ENCODE results near the gene PRDM15.

Gene PRDM15

GRCh38 chr21:41837756-41838297, 41.3 kb downstream of the PRDM15 start:
- Histone ChIP-seq H3K9me3 (ENCODE audit: insufficient read depth, low read depth, low read length) (peaks cover 2% of the 10 kb centered on the region), H4K8ac (ENCODE audit: low read depth, low read length) (no peak overlapping the region), H4K12ac (ENCODE audit: low read depth, low read length) (no peak overlapping the region), H3K18ac (ENCODE audit: low read length) (no peak overlapping the region), H3K9ac (ENCODE audit: low read length) (no peak overlapping the region), H4K91ac (ENCODE audit: low read depth, low read length) (no peak overlapping the region), H2BK120ac (ENCODE audit: insufficient read depth, low read length, poor library complexity) (no peak overlapping the region), H3K79me2 (ENCODE audit: control insufficient read depth, insufficient read depth, low read length, poor library complexity) (no peaks in the 10 kb centered on the region), H3K27ac (ENCODE audit: low read depth, low read length) (no peak overlapping the region), H3K27me3 (ENCODE audit: insufficient read depth, low read length) (no peaks in the 10 kb centered on the region), H2BK5ac (ENCODE audit: low read depth, low read length, poor library complexity) (no peak overlapping the region), H2BK12ac (ENCODE audit: low read length) (no peak overlapping the region), H3K36me3 (ENCODE audit: control insufficient read depth in 1 of 2, insufficient read depth in 2 of 2, low read length in 2 of 2) (peaks cover 30 to 36% of the 10 kb centered on the region in 2 experiments), H3K4me3 (ENCODE audit: low read depth, low read length) (no peak overlapping the region), H3K23ac (ENCODE audit: low read length) (no peak overlapping the region), H2AFZ (ENCODE audit: insufficient read depth, low read length, poor library complexity) (no peak overlapping the region), H3K14ac (ENCODE audit: low read length) (no peak overlapping the region), H3K4me2 (ENCODE audit: low read length) (no peak overlapping the region), H3K4me1 (ENCODE audit: control insufficient read depth in 1 of 2, insufficient read depth in 2 of 2, low read length in 2 of 2) (no peaks in the 10 kb centered on the region), H2AK5ac (ENCODE audit: low read length) (no peak overlapping the region), H3K4ac (ENCODE audit: low read depth, low read length) (no peak overlapping the region), H3K79me1 (ENCODE audit: low read length) (no peaks in the 10 kb centered on the region)
- DNase-seq: no peak
- no CpG with 5 or more reads among the region's 7 CpGs for WGBS (ENCODE audit: extremely low coverage, insufficient coverage, insufficient read length)

DNA sequence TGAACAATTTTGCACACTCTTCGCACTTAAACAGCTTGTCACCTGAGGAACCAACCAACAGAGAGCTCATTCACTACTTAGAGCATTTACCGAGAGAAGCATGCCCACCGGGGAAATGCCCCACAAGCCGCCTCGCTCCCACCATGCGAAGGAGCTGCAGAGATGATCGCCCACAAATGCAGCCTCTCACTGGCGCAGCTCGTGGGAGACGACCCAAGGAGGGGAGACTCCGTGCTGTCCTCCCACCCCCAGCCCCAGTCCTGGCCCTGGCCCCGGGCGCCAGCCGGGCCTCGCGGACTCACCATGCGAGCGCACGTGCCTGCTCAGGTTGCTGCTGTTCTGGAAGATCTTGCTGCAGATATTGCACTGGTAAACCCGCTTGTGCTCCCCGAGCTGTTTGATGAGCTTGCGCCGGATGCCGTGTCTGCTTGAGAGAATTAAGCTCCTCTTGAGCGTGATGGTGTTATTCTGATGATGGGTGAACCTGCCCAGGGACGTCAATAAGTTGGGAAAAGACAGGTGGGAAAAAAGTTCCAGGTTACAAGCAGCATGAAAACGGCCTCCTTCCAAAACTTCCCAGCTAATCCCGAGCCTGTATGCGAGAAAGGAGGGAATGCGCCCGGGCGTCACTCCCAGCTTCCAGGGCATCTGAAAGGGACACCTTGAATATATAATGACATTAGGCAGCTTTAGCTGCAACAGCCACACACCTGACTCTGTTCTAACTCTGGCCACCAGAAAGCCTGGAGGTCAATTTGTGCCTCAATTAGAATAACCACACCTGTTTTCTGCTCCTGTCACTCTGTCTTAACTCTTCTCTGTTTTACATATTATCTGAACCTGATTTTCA, 42.8 kb downstream of the PRDM15 start:
- WGBS (ENCODE audit: extremely low coverage, insufficient coverage, insufficient read length): no CpG with 5 or more reads among the region's 32 CpGs
- Histone ChIP-seq H3K4me3 (ENCODE audit: low read depth, low read length) (no peak overlapping the region), H3K36me3 (ENCODE audit: control insufficient read depth in 1 of 2, insufficient read depth in 2 of 2, low read length in 2 of 2) (peaks cover 31 to 42% of the 10 kb centered on the region in 2 experiments), H3K27me3 (ENCODE audit: insufficient read depth, low read length) (no peaks in the 10 kb centered on the region), H2AK5ac (ENCODE audit: low read length) (no peak overlapping the region), H3K9ac (ENCODE audit: low read length) (no peak overlapping the region), H3K9me3 (ENCODE audit: insufficient read depth, low read depth, low read length) (peaks cover 2% of the 10 kb centered on the region), H3K18ac (ENCODE audit: low read length) (no peak overlapping the region), H3K4me1 (ENCODE audit: control insufficient read depth in 1 of 2, insufficient read depth in 2 of 2, low read length in 2 of 2) (no peaks in the 10 kb centered on the region), H2BK120ac (ENCODE audit: insufficient read depth, low read length, poor library complexity) (no peak overlapping the region), H2BK5ac (ENCODE audit: low read depth, low read length, poor library complexity) (no peak overlapping the region), H3K23ac (ENCODE audit: low read length) (no peak overlapping the region), H2BK12ac (ENCODE audit: low read length) (no peak overlapping the region), H3K14ac (ENCODE audit: low read length) (no peak overlapping the region), H3K79me1 (ENCODE audit: low read length) (no peaks in the 10 kb centered on the region), H2AFZ (ENCODE audit: insufficient read depth, low read length, poor library complexity) (no peak overlapping the region), H4K12ac (ENCODE audit: low read depth, low read length) (no peak overlapping the region), H3K4ac (ENCODE audit: low read depth, low read length) (no peak overlapping the region), H3K4me2 (ENCODE audit: low read length) (no peak overlapping the region), H3K27ac (ENCODE audit: low read depth, low read length) (no peak overlapping the region), H4K8ac (ENCODE audit: low read depth, low read length) (no peak overlapping the region), H3K79me2 (ENCODE audit: control insufficient read depth, insufficient read depth, low read length, poor library complexity) (no peaks in the 10 kb centered on the region), H4K91ac (ENCODE audit: low read depth, low read length) (no peak overlapping the region)
- no peak for DNase-seq

DNA sequence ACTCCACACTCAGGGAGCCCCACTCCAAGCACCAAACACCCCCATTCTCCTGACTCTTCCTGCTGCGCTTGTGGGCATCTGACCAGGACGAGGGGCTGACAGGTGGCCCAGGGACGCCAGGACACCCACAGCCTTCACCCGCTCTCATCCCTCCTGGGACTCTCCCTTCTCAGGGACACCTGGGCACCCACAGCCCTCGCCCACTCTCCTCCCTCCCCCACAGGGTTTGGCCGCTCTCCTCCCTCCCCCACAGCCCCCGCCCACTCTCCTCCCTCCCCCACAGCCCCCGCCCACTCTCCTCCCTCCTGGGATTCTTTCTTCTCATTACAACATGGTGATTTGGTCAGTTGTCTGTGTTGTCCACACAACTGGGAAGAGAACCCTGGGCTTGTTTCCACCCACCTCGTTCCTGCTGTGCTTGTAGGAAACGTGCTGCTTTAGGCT, 43.4 kb downstream of the PRDM15 start:
- no CpG with 5 or more reads among the region's 10 CpGs for WGBS (ENCODE audit: extremely low coverage, insufficient coverage, insufficient read length)
- no peak overlapping the region for H4K91ac ChIP-seq (ENCODE audit: low read depth, low read length)
- DNase-seq: no peak
- H3K79me1 ChIP-seq (ENCODE audit: low read length): no peaks in the 10 kb centered on the region
- no peak overlapping the region for H3K9ac ChIP-seq (ENCODE audit: low read length)
- H3K27me3 ChIP-seq (ENCODE audit: insufficient read depth, low read length): no peaks in the 10 kb centered on the region
- H2AK5ac ChIP-seq (ENCODE audit: low read length): no peak overlapping the region
- H3K4me3 ChIP-seq (ENCODE audit: low read depth, low read length): no peak overlapping the region
- H3K4me1 ChIP-seq (ENCODE audit: control insufficient read depth in 1 of 2, insufficient read depth in 2 of 2, low read length in 2 of 2): no peaks in the 10 kb centered on the region
- H3K4me2 ChIP-seq (ENCODE audit: low read length): no peak overlapping the region
- peaks cover 31 to 42% of the 10 kb centered on the region in 2 experiments for H3K36me3 ChIP-seq (ENCODE audit: control insufficient read depth in 1 of 2, insufficient read depth in 2 of 2, low read length in 2 of 2)
- no peak overlapping the region for H3K27ac ChIP-seq (ENCODE audit: low read depth, low read length)
- H2AFZ ChIP-seq (ENCODE audit: insufficient read depth, low read length, poor library complexity): no peak overlapping the region
- no peaks in the 10 kb centered on the region for H3K79me2 ChIP-seq (ENCODE audit: control insufficient read depth, insufficient read depth, low read length, poor library complexity)
- no peak overlapping the region for H2BK120ac ChIP-seq (ENCODE audit: insufficient read depth, low read length, poor library complexity)
- no peak overlapping the region for H4K12ac ChIP-seq (ENCODE audit: low read depth, low read length)
- H2BK5ac ChIP-seq (ENCODE audit: low read depth, low read length, poor library complexity): no peak overlapping the region
- no peak overlapping the region for H3K23ac ChIP-seq (ENCODE audit: low read length)
- no peak overlapping the region for H2BK12ac ChIP-seq (ENCODE audit: low read length)
- no peak overlapping the region for H3K4ac ChIP-seq (ENCODE audit: low read depth, low read length)
- no peak overlapping the region for H4K8ac ChIP-seq (ENCODE audit: low read depth, low read length)
- no peak overlapping the region for H3K14ac ChIP-seq (ENCODE audit: low read length)
- H3K18ac ChIP-seq (ENCODE audit: low read length): no peak overlapping the region
- peaks cover 2% of the 10 kb centered on the region for H3K9me3 ChIP-seq (ENCODE audit: insufficient read depth, low read depth, low read length)

GRCh38 chr21:41834926-41835663, 44.0 kb downstream of the PRDM15 start:
- Histone ChIP-seq H3K18ac (ENCODE audit: low read length) (no peak overlapping the region), H3K23ac (ENCODE audit: low read length) (no peak overlapping the region), H3K4me2 (ENCODE audit: low read length) (no peak overlapping the region), H4K8ac (ENCODE audit: low read depth, low read length) (no peak overlapping the region), H3K79me1 (ENCODE audit: low read length) (no peaks in the 10 kb centered on the region), H4K12ac (ENCODE audit: low read depth, low read length) (no peak overlapping the region), H2AFZ (ENCODE audit: insufficient read depth, low read length, poor library complexity) (no peak overlapping the region), H3K27me3 (ENCODE audit: insufficient read depth, low read length) (no peaks in the 10 kb centered on the region), H2BK12ac (ENCODE audit: low read length) (no peak overlapping the region), H3K9ac (ENCODE audit: low read length) (no peak overlapping the region), H3K79me2 (ENCODE audit: control insufficient read depth, insufficient read depth, low read length, poor library complexity) (no peaks in the 10 kb centered on the region), H3K36me3 (ENCODE audit: control insufficient read depth in 1 of 2, insufficient read depth in 2 of 2, low read length in 2 of 2) (peaks cover 31 to 42% of the 10 kb centered on the region in 2 experiments), H3K27ac (ENCODE audit: low read depth, low read length) (no peak overlapping the region), H3K4ac (ENCODE audit: low read depth, low read length) (no peak overlapping the region), H2BK5ac (ENCODE audit: low read depth, low read length, poor library complexity) (no peak overlapping the region), H2AK5ac (ENCODE audit: low read length) (no peak overlapping the region), H3K4me3 (ENCODE audit: low read depth, low read length) (no peak overlapping the region), H3K9me3 (ENCODE audit: insufficient read depth, low read depth, low read length) (peaks cover 2% of the 10 kb centered on the region), H3K14ac (ENCODE audit: low read length) (no peak overlapping the region), H2BK120ac (ENCODE audit: insufficient read depth, low read length, poor library complexity) (no peak overlapping the region), H4K91ac (ENCODE audit: low read depth, low read length) (no peak overlapping the region), H3K4me1 (ENCODE audit: control insufficient read depth in 1 of 2, insufficient read depth in 2 of 2, low read length in 2 of 2) (no peaks in the 10 kb centered on the region)
- no CpG with 5 or more reads among the region's 42 CpGs for WGBS (ENCODE audit: extremely low coverage, insufficient coverage, insufficient read length)
- DNase-seq: no peak
